Cardiac septum (tissue), 1 donor: ENCODE data around the gene TSPO. TPM values are rescaled to one million over a fixed set of nuclear protein-coding genes. Genes with fewer than 3 reads are reported as not detected.

Source experiments
- DNase-seq: peaks from one replicate; pipeline ENCODE4 v3.0.0-alpha.2; 2020; ENCODE audit warnings: low spot score
- intact Hi-C: fragments of 100-400 bp; cut with DNase I; formaldehyde crosslinking; loops from one replicate; pipeline ENCODE4 v1.14.0; 2022
- total RNA-seq: library from RNA; stranded (reverse); fragmentation: NEBNext Ultra II Directional; extraction: Animal tissue kit (Norgen Biotek cat#: 25700); gene quantifications from one replicate; pipeline ENCODE4 v1.2.1, GENCODE V29; 2021
- donor health status: DM: no; HTN: no; CAD: no.

The TSPO gene
- total RNA-seq, 1 donor from 2014 or later: 124 TPM

- intact Hi-C loops: no loop called here
- no peak for DNase-seq
Observed at GRCh38 chr22:43156413-43156812, 5.1 kb downstream of the TSPO start.

GRCh38 chr22:43157874-43158546 lies 6.7 kb downstream of the TSPO start:
- intact Hi-C loops: no loop called here
- DNase-seq: no peak

- DNase-seq: no peak
- intact Hi-C loops: no loop called here
Observed at GRCh38 chr22:43158778-43159483, 7.6 kb downstream of the TSPO start.

- intact Hi-C loops: no loop called here
- DNase-seq: no peak
Observed at GRCh38 chr22:43159484-43160178, 8.3 kb downstream of the TSPO start.

GRCh38 chr22:43160497-43161126 lies 9.3 kb downstream of the TSPO start:
- intact Hi-C loops: no loop called here
- no peak for DNase-seq

GRCh38 chr22:43162412-43163150 lies 11.2 kb downstream of the TSPO start:
- no peak for DNase-seq
- intact Hi-C loops: no loop called here

GRCh38 chr22:43163241-43163795 lies 12.0 kb downstream of the TSPO start:
- no peak for DNase-seq
- intact Hi-C loops: no loop called here

- intact Hi-C loops: no loop called here
- no peak for DNase-seq
Observed at GRCh38 chr22:43164636-43165035, 13.3 kb downstream of the TSPO start.

GRCh38 chr22:43166132-43166930 lies 15.0 kb downstream of the TSPO start:
- DNase-seq: no peak
- intact Hi-C loops: no loop called here

GRCh38 chr22:43167001-43167589 lies 15.7 kb downstream of the TSPO start:
- intact Hi-C loops: no loop called here
- no peak for DNase-seq

GRCh38 chr22:43168471-43169309 lies 17.3 kb downstream of the TSPO start:
- DNase-seq: no peak
- intact Hi-C loops: no loop called here

- intact Hi-C loops: no loop called here
- DNase-seq: no peak
Observed at GRCh38 chr22:43169310-43170130, 18.2 kb downstream of the TSPO start.

GRCh38 chr22:43170131-43170480 lies 18.7 kb downstream of the TSPO start:
- intact Hi-C loops: no loop called here
- DNase-seq: no peak

GRCh38 chr22:43171019-43171491 lies 19.7 kb downstream of the TSPO start:
- intact Hi-C loops: no loop called here
- no peak for DNase-seq

- DNase-seq: no peak
- intact Hi-C loops: no loop called here
Observed at GRCh38 chr22:43171607-43172006, 20.2 kb downstream of the TSPO start.

GRCh38 chr22:43172191-43172590 lies 20.8 kb downstream of the TSPO start:
- intact Hi-C loops: no loop called here
- no peak for DNase-seq
